Measurements from ENCODE around the gene RASL11A.

DNA sequence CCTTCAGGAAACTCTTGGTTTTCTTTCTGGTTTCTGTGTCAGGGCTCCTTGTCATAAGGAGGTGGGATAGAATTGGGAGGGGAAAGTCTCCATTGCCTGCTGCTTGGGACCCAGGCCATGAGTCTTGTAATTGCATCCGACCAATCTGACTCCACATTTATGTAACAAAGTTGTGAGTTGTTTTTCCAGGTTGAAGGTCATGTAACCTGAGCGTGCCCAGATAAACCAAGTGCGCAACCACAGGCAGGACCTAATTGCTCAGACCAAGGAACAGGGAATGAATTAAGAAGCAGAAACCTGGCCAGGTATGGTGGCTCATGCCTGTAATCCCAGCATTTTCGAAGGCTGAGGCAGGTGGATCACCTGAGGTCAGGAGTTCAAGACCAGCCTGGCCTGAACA is 17.8 kb downstream of the RASL11A start:
- TF ChIP-seq POLR2A (IDR thresholded peaks at IDR 0.05; ENCODE audit: low read depth, low read length) (no peak), POLR2AphosphoS5 (IDR thresholded peaks at IDR 0.05; ENCODE audit: low read depth, low read length) (no peak)

All from GM12891 (cell line).